Ramos (cell line): ENCODE results near the gene KBTBD8.

ENCODE experiments used
- in situ Hi-C: fragments of 300-500 bp; cut with MboI; formaldehyde crosslinking; loops from one replicate; pipeline ENCODE4 v1.14.3; 2022; ENCODE audit warnings: low sequenced_read_pairs; ENCODE audit not compliant: unreplicated experiment

KBTBD8 gene

GRCh38 chr3:66998113-66998903 is at the start of gene KBTBD8:
KBTBD8 (plus strand) TSS chr3:66998307; CDS start chr3:66998356, 49 bp downstream.
- in situ Hi-C loops, result no loop called here

GRCh38 chr3:66948838-66949237 is 49.3 kb upstream of the KBTBD8 start:
- in situ Hi-C loops, result loop anchor here (25.0 kb wide), 1 partner anchor 1938 kb away; no protein-coding TSS in a partner anchor

GRCh38 chr3:66949898-66950297 is 48.2 kb upstream of the KBTBD8 start:
- in situ Hi-C loops, result loop anchor here (25.0 kb wide), 3 partner anchors 412 to 1937 kb away; no protein-coding TSS in a partner anchor

- in situ Hi-C loops, result loop anchor here (25.0 kb wide), 2 partner anchors 410 to 835 kb away; no protein-coding TSS in a partner anchor
Observed at GRCh38 chr3:66952357-66952756, 45.8 kb upstream of the KBTBD8 start.

GRCh38 chr3:66953934-66954445 is 44.1 kb upstream of the KBTBD8 start:
- in situ Hi-C loops, result loop anchor here (25.0 kb wide), 2 partner anchors 408 to 833 kb away; no protein-coding TSS in a partner anchor

- in situ Hi-C loops, result loop anchor here (25.0 kb wide), 2 partner anchors 406 to 831 kb away; no protein-coding TSS in a partner anchor
Observed at GRCh38 chr3:66956742-66957141, 41.4 kb upstream of the KBTBD8 start.

GRCh38 chr3:66957367-66957766 is 40.7 kb upstream of the KBTBD8 start:
- in situ Hi-C loops, result loop anchor here (25.0 kb wide), 2 partner anchors 405 to 830 kb away; no protein-coding TSS in a partner anchor

- in situ Hi-C loops, result loop anchor here (25.0 kb wide), 2 partner anchors 404 to 829 kb away; no protein-coding TSS in a partner anchor
Observed at GRCh38 chr3:66958067-66958466, 40.0 kb upstream of the KBTBD8 start.

- in situ Hi-C loops, result loop anchor here (25.0 kb wide), 2 partner anchors 400 to 825 kb away; no protein-coding TSS in a partner anchor
Observed at GRCh38 chr3:66962664-66963063, 35.4 kb upstream of the KBTBD8 start.

- in situ Hi-C loops, result loop anchor here (10.0 to 25.0 kb wide), 3 partner anchors 144 to 816 kb away; no protein-coding TSS in a partner anchor
Observed at GRCh38 chr3:66971245-66971644, 26.9 kb upstream of the KBTBD8 start.

GRCh38 chr3:66971891-66972551 is 26.1 kb upstream of the KBTBD8 start:
- in situ Hi-C loops, result loop anchor here (10.0 to 25.0 kb wide), 3 partner anchors 143 to 815 kb away; no protein-coding TSS in a partner anchor

GRCh38 chr3:66980791-66981190 is 17.3 kb upstream of the KBTBD8 start:
- in situ Hi-C loops, result no loop called here

GRCh38 chr3:66983101-66983500 is 15.0 kb upstream of the KBTBD8 start:
- in situ Hi-C loops, result no loop called here

- in situ Hi-C loops, result no loop called here
Observed at GRCh38 chr3:66985336-66985920, 12.7 kb upstream of the KBTBD8 start.

GRCh38 chr3:66986406-66986805 is 11.7 kb upstream of the KBTBD8 start:
- in situ Hi-C loops, result no loop called here

- in situ Hi-C loops, result no loop called here
Observed at GRCh38 chr3:66989241-66989640, 8.9 kb upstream of the KBTBD8 start.

GRCh38 chr3:66989860-66990696 is 8.0 kb upstream of the KBTBD8 start:
- in situ Hi-C loops, result no loop called here

- in situ Hi-C loops, result no loop called here
Observed at GRCh38 chr3:66991459-66991858, 6.6 kb upstream of the KBTBD8 start.

GRCh38 chr3:66993082-66993481 is 5.0 kb upstream of the KBTBD8 start:
- in situ Hi-C loops, result no loop called here
